Effector memory CD8-positive, alpha-beta T cell (primary cell): Measurements from ENCODE around the gene SOBP.

Experiments used
- ATAC-seq: fragments of 150-1000 bp; cut with Tn5 transposase; replicated peaks from 2 replicates; pipeline ENCODE4 v1.10.0; 2021; ENCODE audit warnings: mild to moderate bottlenecking, moderate library complexity
- DNase-seq, 3 experiments: peaks; one replicate each; pipeline ENCODE4 v3.0.0; 2021
- H3K27ac Mint-ChIP-seq, 2 donors: one replicate each; pipeline ENCODE4 v1.8.0; 2022; ENCODE audit warnings: mild to moderate bottlenecking in 2 of 2, mixed read lengths in 2 of 2, moderate library complexity in 2 of 2
- H3K27me3 Mint-ChIP-seq, 2 donors: one replicate each; pipeline ENCODE4 v1.8.0; 2022; ENCODE audit warnings: mixed read lengths in 2 of 2
- H3K36me3 Mint-ChIP-seq: one replicate; pipeline ENCODE4 v1.8.0; 2022; ENCODE audit warnings: mild to moderate bottlenecking, moderate library complexity, mixed read lengths; ENCODE audit not compliant: insufficient read depth
- H3K4me1 Mint-ChIP-seq, 2 donors: one replicate each; pipeline ENCODE4 v1.8.0; 2022; ENCODE audit warnings: low read depth in 2 of 2, mixed read lengths in 2 of 2
- H3K4me3 Mint-ChIP-seq, 2 donors: one replicate each; pipeline ENCODE4 v1.8.0; 2022; ENCODE audit warnings: mild to moderate bottlenecking in 2 of 2, mixed read lengths in 2 of 2, moderate library complexity in 2 of 2
- H3K9me3 Mint-ChIP-seq, 2 donors: one replicate each; pipeline ENCODE4 v1.8.0; 2022; ENCODE audit warnings: mixed read lengths in 2 of 2

Gene SOBP

DNA sequence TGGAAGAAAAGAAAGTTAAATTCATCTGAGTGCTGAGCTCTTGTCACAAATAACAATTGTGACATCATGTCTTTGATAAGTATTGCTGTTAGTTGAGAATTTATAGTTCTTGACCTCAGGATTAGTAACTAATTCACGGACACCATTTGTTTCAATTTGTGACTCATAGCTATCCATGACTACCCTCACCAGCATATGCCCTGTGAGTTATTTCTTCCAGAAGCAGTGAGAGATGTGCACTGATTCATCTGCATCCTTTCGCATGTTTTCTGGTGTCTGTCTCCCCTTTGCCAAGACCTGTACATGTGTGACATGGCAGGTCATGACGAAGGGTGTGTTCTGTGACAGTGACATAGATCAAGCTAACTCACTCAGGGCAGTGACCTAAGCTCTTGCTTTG, 86.9 kb downstream of the SOBP start:
- Mint-ChIP-seq H3K4me3 (no peak overlapping the region), H3K4me1 (no peaks in the 10 kb centered on the region), H3K9me3 (no peaks in the 10 kb centered on the region), H3K27me3 (peaks cover 36 to 59% of the 10 kb centered on the region in 2 donors), H3K36me3 (no peaks in the 10 kb centered on the region), H3K27ac (no peak overlapping the region)
- ATAC-seq, result no peak
- no peak for DNase-seq

DNA sequence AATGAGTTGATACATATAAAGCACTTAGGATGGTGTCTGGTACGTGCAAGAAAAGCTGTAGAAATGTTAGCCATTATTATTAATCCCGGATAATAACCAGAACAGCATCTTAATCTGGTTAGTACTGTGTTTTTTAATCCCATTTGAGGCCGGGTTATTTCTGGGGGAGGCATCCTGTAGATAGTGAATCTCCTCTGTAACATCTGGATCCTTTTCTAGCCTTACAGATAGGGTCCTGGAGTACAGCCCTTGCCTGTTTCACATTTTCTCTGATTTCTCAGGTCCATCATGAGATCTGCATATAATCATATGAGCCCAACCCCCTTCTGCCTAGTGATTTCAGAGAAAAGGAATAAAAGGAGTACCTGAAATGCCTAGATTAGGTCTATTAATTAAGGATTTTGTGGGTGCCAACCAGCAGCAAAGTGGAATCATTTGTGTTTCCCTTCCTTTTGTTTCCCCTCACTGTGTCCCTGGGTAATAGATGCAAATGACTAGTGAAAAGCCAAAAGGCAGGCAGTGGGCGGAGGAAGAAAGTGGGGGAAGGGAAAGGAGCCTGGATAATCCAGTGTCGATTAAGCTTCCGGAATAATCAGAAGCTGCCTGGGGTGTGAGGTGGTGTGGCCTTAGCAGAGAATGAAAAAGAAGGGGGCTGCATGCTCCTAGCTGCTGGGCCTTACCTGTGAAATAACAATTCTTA, 88.9 kb downstream of the SOBP start:
- no peak for ATAC-seq
- Mint-ChIP-seq H3K4me3 (no peak overlapping the region), H3K4me1 (no peaks in the 10 kb centered on the region)

DNA sequence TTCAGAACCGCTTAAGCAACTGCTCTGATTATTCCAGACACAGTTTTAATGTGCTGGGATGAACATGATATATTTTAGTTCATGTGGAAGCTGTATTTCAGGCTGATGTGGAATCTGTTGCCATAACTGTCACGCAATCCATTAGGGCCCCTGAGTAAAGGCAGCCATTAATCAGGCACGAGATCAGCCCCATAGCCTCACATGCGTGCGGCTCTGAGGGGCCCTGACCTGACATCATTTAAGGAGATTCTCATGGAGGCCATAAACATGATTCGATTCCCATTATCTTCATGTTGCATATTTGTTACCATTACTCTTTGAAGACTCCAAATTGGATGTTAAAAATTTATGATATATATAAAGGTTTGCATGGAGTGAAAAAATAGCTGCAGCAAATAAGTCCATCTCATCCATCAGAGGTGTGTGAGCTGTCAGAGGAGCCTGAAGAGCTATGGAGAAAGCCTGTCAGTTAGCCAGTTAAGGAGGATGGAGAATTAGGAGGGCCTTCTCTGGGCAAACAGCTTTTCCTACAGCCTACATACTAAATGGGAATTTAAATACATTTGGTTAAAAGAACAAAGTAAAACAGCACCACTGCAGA, 89.6 kb downstream of the SOBP start:
- DNase-seq, result no peak
- H3K4me1 Mint-ChIP-seq, result no peaks in the 10 kb centered on the region
- H3K36me3 Mint-ChIP-seq, result no peaks in the 10 kb centered on the region
- no peak overlapping the region for H3K27ac Mint-ChIP-seq
- no peak for ATAC-seq
- no peaks in the 10 kb centered on the region for H3K9me3 Mint-ChIP-seq
- no peak overlapping the region for H3K4me3 Mint-ChIP-seq
- peaks cover 28 to 64% of the 10 kb centered on the region in 2 donors for H3K27me3 Mint-ChIP-seq

More for the DNA sequence above, 88.9 kb downstream of the SOBP start:
- Mint-ChIP-seq H3K9me3 (no peaks in the 10 kb centered on the region), H3K27ac (no peak overlapping the region), H3K27me3 (peaks cover 28 to 65% of the 10 kb centered on the region in 2 donors), H3K36me3 (no peaks in the 10 kb centered on the region)
- no peak for DNase-seq

DNA sequence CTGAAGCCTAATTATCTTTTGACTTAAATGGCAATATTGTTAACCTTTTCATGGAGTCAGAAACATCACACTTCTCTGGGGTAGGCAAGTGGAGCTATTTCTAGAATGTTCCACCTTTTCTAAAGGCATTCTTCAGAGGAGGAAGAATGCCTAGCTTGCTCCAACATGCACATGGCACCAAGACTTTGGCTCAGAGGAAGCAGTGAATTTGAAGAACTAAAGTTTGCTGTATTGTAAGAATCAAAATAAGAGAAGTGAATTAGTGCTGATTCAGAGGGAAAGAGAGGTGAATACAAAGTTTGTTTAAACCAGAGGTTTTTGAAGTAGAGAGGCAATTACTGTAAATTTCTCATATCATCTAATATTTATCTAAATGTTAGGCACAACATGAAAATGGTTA, 92.2 kb downstream of the SOBP start:
- Mint-ChIP-seq H3K36me3 (no peaks in the 10 kb centered on the region), H3K9me3 (no peaks in the 10 kb centered on the region), H3K4me1 (no peaks in the 10 kb centered on the region), H3K27me3 (peaks cover 13 to 39% of the 10 kb centered on the region in 2 donors), H3K27ac (no peak overlapping the region), H3K4me3 (no peak overlapping the region)
- no peak for ATAC-seq
- no peak for DNase-seq

DNA sequence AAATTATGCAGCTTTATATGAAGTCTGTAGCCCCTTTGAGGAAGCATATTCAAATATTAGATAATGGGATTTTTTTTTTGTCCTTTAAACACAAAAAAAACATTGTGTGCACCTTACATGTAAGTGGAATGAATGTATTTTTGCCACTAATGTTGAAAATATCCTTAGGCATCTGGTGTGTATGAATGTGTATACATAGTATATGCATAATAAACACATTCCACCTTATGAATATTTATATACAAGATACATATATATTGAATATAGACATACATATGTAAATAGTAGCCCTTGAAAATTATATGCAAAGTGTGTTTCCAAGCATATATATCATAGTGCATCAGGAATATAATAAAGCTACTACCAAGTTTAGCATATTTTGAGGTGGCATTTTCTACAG, 94.8 kb downstream of the SOBP start:
- Mint-ChIP-seq H3K27ac (no peak overlapping the region), H3K9me3 (no peaks in the 10 kb centered on the region), H3K4me1 (no peaks in the 10 kb centered on the region), H3K36me3 (no peaks in the 10 kb centered on the region), H3K4me3 (no peak overlapping the region), H3K27me3 (peaks cover 13 to 36% of the 10 kb centered on the region in 2 donors)
- no peak for DNase-seq
- ATAC-seq, result no peak

DNA sequence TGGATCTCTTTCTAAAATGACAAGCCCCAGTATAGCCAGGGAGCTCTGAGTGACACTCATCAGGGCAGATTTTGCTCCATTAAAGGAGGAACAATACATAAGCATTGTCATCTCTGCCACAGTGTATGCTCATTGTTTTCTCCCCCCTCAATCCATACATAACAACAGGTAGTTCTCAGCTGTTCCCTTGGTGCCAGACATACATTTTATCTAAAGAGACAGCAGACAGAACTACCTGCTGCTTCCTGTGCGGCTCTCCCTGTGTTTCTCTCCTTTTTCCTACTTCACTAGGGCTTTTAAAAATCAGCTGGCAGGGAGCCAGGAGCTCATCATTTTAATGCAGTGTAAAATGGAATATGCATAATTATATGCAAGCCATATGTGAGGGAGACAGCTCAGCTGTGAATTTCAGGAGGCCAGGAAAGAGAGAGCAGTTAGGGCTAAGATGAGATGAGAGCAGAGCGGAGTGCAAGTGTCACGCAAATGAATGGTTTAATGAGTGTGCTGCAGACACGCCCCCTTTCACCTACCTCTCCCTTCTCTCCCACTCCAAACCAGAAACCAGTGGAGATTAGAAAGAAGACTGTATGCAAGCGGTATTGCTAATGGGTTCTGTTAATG, 96.0 kb downstream of the SOBP start:
- Mint-ChIP-seq H3K4me3 (no peak overlapping the region), H3K36me3 (no peaks in the 10 kb centered on the region), H3K27ac (no peak overlapping the region), H3K4me1 (no peaks in the 10 kb centered on the region), H3K9me3 (no peaks in the 10 kb centered on the region), H3K27me3 (peaks cover 11 to 33% of the 10 kb centered on the region in 2 donors)
- DNase-seq (no peak), ATAC-seq (no peak)

DNA sequence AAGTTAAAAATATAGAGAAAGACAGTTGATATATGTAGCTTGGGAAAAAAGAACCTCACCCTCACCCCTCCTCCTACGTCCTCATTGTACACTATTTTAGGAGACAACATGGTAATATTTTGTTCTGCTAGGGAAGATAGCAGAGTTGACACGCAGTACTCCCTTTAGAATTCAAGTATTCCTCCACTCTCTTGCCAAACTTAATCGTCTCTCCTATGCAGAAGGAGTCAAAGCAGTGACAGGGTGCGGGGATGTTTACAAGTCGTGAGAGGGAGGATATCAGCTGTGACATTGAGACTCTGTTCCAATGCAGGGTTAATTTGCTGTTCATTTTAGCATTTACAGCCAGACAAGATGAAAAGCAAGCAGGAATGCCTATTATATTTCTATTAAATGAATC, 97.5 kb downstream of the SOBP start:
- DNase-seq (no peak), ATAC-seq (no peak)
- H3K4me1 Mint-ChIP-seq, result no peaks in the 10 kb centered on the region
- H3K4me3 Mint-ChIP-seq, result no peak overlapping the region
- no peaks in the 10 kb centered on the region for H3K36me3 Mint-ChIP-seq
- H3K27me3 Mint-ChIP-seq, result peaks cover 13 to 25% of the 10 kb centered on the region in 2 donors
- H3K9me3 Mint-ChIP-seq, result no peaks in the 10 kb centered on the region
- no peak overlapping the region for H3K27ac Mint-ChIP-seq

DNA sequence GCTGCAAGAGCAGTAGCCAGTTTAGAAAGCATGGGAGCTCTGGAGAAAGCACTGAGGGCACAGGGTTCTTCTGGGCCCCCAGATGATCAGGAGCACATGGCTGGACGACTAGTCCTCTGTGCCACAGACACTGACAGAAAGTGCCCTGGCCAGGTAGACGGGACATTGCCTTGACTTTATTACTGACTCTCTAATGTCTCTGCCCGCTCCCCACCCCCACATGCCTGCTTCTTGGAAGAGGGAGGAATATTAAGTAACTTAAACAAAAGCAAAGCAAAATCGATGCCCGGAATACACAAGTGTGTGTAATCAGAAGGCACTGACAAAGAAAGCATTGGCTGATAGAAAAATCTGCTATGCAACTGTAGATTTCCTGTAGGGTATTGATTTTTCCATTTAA, 99.3 kb downstream of the SOBP start:
- DNase-seq (no peak), ATAC-seq (no peak)
- Mint-ChIP-seq H3K36me3 (no peaks in the 10 kb centered on the region), H3K4me3 (no peak overlapping the region), H3K27ac (no peak overlapping the region), H3K27me3 (peaks cover 22 to 25% of the 10 kb centered on the region in 2 donors), H3K9me3 (no peaks in the 10 kb centered on the region), H3K4me1 (no peaks in the 10 kb centered on the region)

DNA sequence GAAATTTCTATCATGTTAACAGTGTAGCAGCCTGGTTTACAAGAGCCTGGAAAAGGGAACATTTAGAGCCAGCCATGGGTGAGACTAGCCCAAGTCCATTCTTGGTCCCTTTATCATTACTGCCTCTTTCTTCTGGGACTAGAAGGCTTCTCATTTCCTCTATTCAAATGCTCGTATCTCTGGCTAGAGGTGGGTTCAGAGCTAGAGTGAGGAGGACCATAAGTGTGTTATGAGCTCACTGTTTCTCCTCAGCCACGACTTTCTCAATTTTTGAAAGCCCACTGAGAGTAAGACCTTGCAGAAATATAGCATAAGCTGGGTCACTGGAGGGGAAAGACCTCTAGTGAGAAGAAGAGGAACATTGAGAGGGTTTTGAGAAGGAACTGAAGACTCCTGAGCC, 100.0 kb downstream of the SOBP start:
- no peaks in the 10 kb centered on the region for H3K4me1 Mint-ChIP-seq
- no peak overlapping the region for H3K27ac Mint-ChIP-seq
- H3K27me3 Mint-ChIP-seq, result peaks cover 22 to 25% of the 10 kb centered on the region in 2 donors
- H3K9me3 Mint-ChIP-seq, result no peaks in the 10 kb centered on the region
- no peaks in the 10 kb centered on the region for H3K36me3 Mint-ChIP-seq
- ATAC-seq, result no peak
- no peak for DNase-seq
- H3K4me3 Mint-ChIP-seq, result no peak overlapping the region

DNA sequence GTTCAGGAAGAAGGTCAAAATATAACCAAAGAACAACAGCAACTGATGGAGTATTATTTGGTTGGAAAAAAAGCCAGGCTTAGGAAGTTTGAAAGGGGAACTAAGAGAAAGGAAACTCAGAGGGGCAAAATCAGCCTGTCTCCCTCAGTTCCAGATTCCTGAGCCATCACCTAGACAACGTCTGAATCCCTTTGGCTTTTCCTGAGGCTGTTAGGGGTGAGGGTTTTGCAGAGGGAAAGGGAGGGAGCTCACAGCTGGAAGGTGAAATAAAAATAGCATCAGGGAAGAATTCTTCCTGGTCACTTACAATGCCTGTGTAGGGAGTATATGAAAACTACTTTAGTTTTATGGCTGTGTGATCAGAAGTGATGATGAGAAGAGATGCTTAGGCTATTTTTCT, 100.5 kb downstream of the SOBP start:
- peak overlapping the region in 1 of 2 donors; percentile 30 for H3K27ac Mint-ChIP-seq
- H3K36me3 Mint-ChIP-seq, result no peaks in the 10 kb centered on the region
- H3K27me3 Mint-ChIP-seq, result peaks cover 22 to 25% of the 10 kb centered on the region in 2 donors
- ATAC-seq (no peak), DNase-seq (no peak)
- no peak overlapping the region for H3K4me3 Mint-ChIP-seq
- H3K4me1 Mint-ChIP-seq, result no peaks in the 10 kb centered on the region
- no peaks in the 10 kb centered on the region for H3K9me3 Mint-ChIP-seq

DNA sequence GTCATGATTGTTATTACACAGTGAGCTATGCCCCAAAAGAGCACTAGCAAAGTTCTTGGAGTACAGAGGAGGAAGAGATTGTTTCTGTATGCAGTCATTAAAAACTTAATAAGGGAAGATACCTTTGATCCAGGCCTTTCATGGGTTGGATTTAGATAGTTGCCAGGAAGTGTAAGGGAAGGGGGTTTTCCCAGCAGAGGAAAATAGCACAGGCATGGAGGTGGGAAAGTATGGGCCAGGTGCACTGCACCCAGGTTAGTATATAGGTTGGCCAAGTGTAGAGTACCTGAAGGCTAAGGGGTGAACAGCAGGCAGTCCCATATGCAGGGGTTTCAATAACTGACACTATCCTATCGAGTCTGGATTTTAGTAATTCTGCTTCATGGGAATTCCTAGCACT, 101.4 kb downstream of the SOBP start:
- Mint-ChIP-seq H3K4me3 (no peak overlapping the region), H3K27ac (no peak overlapping the region), H3K36me3 (no peaks in the 10 kb centered on the region), H3K4me1 (no peaks in the 10 kb centered on the region), H3K9me3 (no peaks in the 10 kb centered on the region), H3K27me3 (peaks cover 22 to 25% of the 10 kb centered on the region in 2 donors)
- ATAC-seq (no peak), DNase-seq (no peak)

DNA sequence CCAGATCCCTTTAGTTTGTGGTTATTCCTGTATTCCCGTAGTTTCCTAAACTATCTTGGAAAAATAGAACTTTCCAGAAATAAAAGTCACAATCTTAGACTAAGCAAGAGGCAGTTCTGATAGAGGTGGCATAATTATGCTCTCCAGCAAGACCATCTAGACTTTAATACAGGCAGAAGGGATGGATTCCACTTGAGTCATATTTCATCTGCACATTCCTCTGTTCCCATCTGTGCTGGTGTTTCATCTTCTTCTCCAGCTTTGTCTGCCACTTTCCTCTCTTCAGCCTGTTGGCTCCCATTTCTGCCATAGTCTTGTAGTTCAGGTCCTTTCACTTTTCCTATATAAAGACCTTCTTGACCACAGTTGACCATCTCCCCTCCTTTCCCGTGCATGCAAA, 102.9 kb downstream of the SOBP start:
- peaks cover 24 to 27% of the 10 kb centered on the region in 2 donors for H3K27me3 Mint-ChIP-seq
- DNase-seq (no peak), ATAC-seq (no peak)
- no peaks in the 10 kb centered on the region for H3K9me3 Mint-ChIP-seq
- H3K4me1 Mint-ChIP-seq, result no peaks in the 10 kb centered on the region
- no peak overlapping the region for H3K27ac Mint-ChIP-seq
- no peak overlapping the region for H3K4me3 Mint-ChIP-seq
- no peaks in the 10 kb centered on the region for H3K36me3 Mint-ChIP-seq

DNA sequence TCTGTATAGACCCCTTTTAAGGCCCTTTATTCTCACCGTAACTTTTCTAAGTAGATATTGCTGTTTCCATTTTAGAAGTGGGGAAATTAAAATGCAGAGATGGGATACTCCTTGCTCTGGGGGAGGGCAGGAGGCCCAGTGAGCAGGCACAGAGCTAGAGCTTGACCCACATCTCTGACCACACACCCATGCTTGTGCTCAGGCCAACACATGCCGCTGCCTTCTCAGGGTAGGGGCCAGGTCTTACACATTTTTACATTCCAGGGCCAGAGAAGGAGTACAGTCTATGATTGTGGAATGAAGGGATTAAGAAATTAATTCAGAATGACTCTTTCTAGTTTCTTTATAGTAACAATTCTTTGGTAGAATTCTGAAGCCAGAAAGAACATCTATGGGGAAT, 104.8 kb downstream of the SOBP start:
- peaks cover 32 to 39% of the 10 kb centered on the region in 2 donors for H3K27me3 Mint-ChIP-seq
- no peak overlapping the region for H3K4me3 Mint-ChIP-seq
- ATAC-seq (no peak), DNase-seq (no peak)
- no peak overlapping the region for H3K27ac Mint-ChIP-seq
- H3K9me3 Mint-ChIP-seq, result no peaks in the 10 kb centered on the region
- no peaks in the 10 kb centered on the region for H3K4me1 Mint-ChIP-seq
- H3K36me3 Mint-ChIP-seq, result no peaks in the 10 kb centered on the region

DNA sequence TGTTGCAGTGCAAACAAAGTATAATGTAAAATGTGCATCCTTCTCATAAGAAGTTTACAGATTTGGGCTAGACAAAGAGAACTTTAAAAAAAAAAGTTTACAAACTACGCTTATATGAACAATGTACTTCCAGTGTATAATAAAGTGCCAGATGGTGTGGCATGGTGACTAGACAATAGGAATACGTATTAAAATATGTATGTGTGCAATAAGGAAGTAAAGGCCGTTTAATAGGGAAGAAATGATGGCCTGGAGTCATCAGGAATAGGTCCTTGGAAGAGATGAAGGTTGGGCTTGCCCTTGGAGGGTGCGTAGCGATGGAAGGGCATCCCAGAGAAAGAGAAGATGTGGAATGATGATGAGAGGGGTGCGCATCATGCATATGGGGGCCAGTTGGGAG, 108.2 kb downstream of the SOBP start:
- no peak for ATAC-seq
- Mint-ChIP-seq H3K36me3 (no peaks in the 10 kb centered on the region), H3K27ac (no peak overlapping the region), H3K27me3 (peaks cover 13 to 18% of the 10 kb centered on the region in 2 donors), H3K4me1 (no peaks in the 10 kb centered on the region), H3K4me3 (no peak overlapping the region), H3K9me3 (no peaks in the 10 kb centered on the region)
- DNase-seq, result no peak
